OCI-LY7 (cell line): Measurements from ENCODE around the gene P2RY1.

Source experiments
- EZH2phosphoT487 ChIP-seq: fragments of 200-600 bp; sonication (generic); IDR thresholded peaks from 2 replicates; pipeline ENCODE4 v1.6.1; 2018; ENCODE audit warnings: low read depth, borderline replicate concordance, mild to moderate bottlenecking, mixed run types, antibody characterized with exemption, low read length, moderate library complexity, mixed read lengths
- TF ChIP-seq, protein P1 (sequence below): fragments of 200-600 bp; sonication (generic); conservative IDR thresholded peaks from 2 replicates; pipeline ENCODE4 v1.5.1; 2014; ENCODE audit warnings: mild to moderate bottlenecking, antibody characterized with exemption, low read length, moderate library complexity, mixed read lengths

DNA sequence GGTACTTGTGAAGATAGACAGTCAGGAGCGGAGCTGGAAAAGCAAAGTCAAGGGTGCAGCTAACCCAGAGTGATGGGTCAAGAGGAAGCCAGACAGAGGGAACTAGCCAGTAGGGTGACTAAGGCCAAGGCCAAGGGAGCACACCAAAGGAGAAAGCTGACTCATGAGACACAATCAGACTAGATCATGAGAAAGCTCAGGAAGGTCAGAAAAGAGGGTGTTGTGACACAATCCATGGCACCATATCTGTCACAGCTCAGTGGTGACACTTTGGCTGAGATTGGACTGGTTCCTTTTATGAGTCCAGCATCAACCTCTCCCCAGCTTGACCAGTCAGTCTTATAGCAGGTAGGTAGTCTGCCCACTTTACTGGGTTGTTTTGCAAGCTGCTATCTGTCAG, 22.2 kb downstream of the P2RY1 start:
- TF ChIP-seq, protein P1, sequence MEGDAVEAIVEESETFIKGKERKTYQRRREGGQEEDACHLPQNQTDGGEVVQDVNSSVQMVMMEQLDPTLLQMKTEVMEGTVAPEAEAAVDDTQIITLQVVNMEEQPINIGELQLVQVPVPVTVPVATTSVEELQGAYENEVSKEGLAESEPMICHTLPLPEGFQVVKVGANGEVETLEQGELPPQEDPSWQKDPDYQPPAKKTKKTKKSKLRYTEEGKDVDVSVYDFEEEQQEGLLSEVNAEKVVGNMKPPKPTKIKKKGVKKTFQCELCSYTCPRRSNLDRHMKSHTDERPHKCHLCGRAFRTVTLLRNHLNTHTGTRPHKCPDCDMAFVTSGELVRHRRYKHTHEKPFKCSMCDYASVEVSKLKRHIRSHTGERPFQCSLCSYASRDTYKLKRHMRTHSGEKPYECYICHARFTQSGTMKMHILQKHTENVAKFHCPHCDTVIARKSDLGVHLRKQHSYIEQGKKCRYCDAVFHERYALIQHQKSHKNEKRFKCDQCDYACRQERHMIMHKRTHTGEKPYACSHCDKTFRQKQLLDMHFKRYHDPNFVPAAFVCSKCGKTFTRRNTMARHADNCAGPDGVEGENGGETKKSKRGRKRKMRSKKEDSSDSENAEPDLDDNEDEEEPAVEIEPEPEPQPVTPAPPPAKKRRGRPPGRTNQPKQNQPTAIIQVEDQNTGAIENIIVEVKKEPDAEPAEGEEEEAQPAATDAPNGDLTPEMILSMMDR, result no peak
- no peak for TF ChIP-seq EZH2phosphoT487
